ENCODE data around the gene RALGAPA1.
"Not testable (repeated sequence)": the region's sequence is repeated elsewhere in the genome, so short reads cannot be mapped to it uniquely, and the experiment has no call there.

The RALGAPA1 gene

GRCh38 chr14:35821564-35822411 lies 12.7 kb upstream of the RALGAPA1 start:
- no peak for DNase-seq (ENCODE audit: low read depth in 2 of 2)

GRCh38 chr14:35819591-35820540 lies 10.8 kb upstream of the RALGAPA1 start:
- no peak for DNase-seq (ENCODE audit: low read depth in 2 of 2)

- no peak for DNase-seq (ENCODE audit: low read depth in 2 of 2)
These were observed 9.4 kb upstream of the RALGAPA1 start for GRCh38 chr14:35818346-35819115.

DNA sequence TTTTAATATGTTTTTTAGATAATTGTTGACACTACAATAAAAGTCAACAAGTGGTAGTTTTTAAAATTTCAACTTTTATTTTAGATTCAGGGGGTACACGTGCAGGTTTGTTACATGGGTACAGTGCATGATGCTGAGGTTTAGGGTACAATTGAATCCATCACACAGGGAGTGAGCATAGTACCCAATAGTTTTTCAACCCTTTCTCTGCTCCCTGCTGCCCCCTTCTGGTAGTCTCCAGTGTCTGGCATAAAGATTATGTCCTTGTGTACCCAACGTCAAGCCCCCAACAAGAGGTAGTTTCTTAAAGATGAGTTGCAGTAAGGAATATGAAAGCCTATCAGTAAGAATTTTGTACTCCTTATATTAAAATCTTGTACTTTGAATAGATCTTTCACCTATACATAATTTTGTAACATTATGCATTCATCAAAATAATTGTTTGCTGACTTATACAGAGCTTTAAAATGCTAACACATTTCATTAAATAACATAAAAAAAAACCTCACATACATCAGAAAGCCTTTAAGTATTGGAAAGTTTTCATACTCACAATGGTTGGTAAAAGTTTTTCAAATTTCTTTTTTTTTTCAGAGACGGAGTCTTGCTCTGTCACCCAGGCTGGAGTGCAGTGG lies 5.4 kb upstream of the RALGAPA1 start:
- peak; percentile 74 to 87 for DNase-seq (ENCODE audit: low read depth in 2 of 2)

- no peak for DNase-seq (ENCODE audit: low read depth in 2 of 2)
These were observed 1.9 kb upstream of the RALGAPA1 start for GRCh38 chr14:35810963-35811362.

DNA sequence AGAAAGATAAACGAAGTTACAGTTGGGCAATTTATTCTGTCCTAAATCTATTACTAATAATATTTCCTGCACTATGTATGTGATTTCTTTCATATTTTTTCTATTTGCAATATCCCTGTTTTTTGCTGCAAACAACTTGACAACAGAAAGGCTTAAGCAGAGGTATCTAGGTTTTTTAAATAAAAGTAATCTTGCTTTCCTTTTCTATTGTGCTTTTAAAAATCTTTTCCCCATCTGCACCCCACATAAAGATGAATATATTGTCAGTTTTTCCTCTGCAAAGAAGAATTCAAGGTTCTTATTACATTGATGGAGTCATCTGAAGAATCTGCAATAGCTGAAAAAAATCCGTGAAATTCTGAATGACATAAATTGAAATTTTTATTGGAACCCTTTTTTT lies 502 bp upstream of the RALGAPA1 start:
- DNase-seq (ENCODE audit: low read depth in 2 of 2): no peak

GRCh38 chr14:35808076-35808637 lies 938 bp downstream of the RALGAPA1 start:
- no peak for DNase-seq (ENCODE audit: low read depth in 2 of 2)

DNA sequence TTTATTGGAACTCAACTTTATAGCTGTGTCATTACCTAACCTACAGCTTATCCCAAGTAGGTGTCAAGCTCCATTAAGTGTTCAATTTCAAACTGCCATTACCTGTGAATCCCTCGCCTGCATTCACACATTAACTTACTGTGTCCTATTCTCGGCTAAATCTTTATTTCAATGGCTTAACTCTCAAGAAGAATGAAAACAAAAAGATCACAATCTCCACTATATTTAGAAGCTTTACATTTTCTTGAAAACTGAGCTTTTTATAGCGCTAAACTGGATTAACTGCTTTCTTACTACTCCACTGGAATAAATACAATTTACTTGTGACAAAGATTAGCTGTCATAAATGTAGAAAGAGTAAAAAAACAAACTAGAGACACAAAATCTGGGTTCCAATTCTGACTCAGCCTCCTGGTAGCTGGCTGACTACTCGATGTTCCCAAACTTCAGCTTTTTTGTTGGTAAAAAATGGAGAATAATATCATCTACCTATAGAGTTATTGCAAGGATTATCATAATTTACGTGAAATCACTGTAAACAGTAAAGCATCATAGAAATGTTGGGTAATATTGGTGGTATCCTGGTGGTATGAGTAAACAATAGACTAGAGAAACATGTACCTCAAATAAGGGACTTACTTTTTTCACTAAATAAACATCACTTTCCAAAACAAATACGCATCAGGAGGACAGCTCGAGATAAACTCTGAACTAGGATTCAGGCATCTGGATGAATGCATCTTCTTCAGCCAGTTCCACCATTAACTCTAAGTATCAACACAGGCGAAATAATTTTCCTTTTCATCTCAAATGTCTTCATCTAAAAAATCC lies 1.7 kb downstream of the RALGAPA1 start:
- no peak for DNase-seq (ENCODE audit: low read depth in 2 of 2)

DNA sequence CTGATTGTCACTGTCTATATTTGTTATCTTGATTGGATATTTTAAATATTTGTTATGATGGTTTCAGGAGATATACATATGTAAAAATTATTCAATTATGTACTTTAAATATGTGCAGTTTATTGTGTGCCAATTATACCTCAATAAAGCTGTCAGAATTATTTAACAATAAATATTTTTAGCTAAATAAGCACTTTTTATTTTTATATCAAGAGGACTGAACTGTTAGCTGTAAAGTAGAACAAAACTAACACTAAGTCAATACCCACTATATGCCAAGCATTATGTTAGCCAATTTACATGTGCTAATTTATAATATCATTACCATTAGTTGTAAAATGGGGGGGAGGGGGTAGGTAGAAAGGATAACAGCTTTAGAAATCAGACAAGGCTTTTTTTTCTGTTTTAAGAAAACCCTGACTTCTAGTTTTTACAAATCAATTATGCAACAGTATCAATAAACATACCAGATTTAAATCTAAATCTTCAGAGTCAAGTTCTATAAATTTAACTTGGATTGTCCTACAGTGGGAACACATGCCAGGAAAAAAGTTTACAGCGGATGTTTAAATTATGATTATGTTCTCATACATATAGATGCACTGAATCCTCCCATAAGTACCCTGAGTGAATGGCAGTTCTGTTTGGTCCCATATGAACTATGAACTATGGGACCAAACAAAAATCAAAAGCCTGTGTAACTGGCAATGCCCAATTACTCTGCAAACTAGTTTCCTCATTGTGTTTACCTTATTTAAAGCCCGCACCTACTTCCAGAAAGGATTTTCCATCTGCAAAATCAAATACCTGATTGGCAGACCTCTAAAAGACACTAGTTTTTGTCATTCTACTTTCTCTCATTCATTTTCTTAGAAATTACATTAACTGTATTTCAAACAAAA lies 2.8 kb downstream of the RALGAPA1 start:
- no peak for DNase-seq (ENCODE audit: low read depth in 2 of 2)

DNA sequence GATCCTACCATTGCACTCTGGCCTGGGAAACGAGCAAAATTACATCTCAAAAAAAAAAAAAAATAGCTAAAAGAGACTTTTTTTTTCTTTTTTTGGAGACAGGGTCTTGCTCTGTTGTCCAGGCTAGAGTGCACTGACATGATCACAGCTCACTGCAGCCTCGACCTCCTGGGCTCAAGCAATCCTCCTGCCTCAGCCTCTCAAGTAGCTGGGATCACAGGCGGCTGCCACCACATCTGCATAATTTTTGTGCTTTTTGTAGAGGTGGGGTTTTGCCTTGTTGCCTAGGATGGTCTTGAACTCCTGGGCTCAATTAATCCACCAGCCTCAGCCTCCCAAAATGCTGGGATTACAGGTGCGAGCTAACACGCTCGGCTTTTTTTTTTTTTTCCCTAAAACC lies 11.3 kb downstream of the RALGAPA1 start:
- DNase-seq (ENCODE audit: low read depth in 2 of 2): no peak

- DNase-seq (ENCODE audit: low read depth in 2 of 2): no peak
These were observed 19.4 kb downstream of the RALGAPA1 start for GRCh38 chr14:35789651-35790050.

- no peak for DNase-seq (ENCODE audit: low read depth in 2 of 2)
These were observed 22.2 kb downstream of the RALGAPA1 start for GRCh38 chr14:35786856-35787255.

DNA sequence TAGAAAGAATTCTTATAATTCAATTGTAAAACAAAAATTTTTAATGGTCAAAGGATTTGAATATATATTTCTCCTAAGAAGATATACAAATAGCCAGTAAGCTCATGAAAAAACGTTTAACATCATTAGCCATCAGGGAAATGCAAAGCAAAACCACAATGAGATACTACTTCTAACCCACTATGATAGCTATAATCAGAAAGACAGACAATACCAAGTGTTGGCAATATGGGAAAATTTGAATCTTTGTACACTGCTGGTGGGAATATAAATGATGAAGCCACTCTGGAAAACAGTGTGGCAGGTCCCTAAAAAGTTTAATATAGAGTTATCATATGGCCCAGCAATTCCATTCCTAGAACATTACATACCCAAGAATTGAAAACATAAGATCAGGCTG lies 25.4 kb downstream of the RALGAPA1 start:
- no peak for DNase-seq (ENCODE audit: low read depth in 2 of 2)

DNA sequence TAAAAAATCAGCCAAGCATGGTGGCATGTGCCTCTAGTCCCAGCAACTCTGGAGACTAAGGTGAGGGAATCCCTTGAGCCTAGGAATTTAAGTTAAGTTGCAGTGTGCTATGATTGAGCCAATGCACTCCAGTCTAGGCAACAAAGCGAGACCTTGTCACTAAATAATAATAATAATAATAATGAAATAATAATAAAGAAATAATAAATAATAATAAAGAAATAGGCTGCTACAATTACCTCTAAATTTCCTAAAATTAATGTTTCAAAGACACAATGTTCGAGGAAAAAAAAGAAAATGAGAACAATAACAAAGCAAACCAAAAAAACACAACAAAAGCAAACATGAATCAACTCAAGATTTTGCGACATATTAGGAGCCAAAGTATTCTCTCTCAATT lies 29.7 kb downstream of the RALGAPA1 start:
- DNase-seq (ENCODE audit: low read depth in 2 of 2): no peak

DNA sequence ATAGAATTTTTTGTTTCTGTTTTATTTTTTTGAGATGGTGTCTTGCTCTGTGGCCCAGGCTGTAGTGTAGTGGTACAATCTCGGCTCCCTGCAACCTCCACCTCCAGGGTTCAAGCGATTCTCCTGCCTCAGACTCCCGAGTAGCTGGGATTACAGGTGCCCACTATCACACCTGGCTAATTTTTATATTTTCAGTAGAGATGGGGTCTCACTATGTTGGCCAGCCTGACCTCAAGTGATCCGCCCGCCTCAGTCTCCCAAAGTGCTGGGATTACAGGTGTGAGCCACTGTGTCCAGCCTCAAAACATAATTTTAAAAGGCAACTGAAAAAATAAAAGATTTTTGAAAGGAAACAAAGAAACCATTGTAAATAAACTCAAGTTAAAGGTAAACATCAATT lies 31.5 kb downstream of the RALGAPA1 start:
- DNase-seq (ENCODE audit: low read depth in 2 of 2): not testable (repeated sequence)

DNA sequence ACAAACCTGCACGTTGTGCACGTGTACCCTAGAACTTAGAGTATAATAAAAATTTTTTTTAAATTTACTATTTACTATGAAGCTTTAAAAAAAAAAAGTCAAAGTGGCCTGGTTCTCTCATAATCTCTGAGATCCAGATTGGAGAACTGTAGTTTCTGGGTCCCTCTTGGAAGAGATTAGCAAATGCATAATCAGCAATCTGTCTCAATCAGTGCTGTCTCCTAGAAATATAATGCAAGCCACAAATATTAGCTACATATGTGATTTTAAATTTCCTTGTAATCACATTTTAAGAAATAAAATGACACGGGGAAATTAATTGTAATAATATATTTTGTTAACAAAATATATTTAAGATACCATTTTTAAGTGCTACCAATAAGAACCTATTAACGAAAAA lies 32.3 kb downstream of the RALGAPA1 start:
- no peak for DNase-seq (ENCODE audit: low read depth in 2 of 2)

- DNase-seq (ENCODE audit: low read depth in 2 of 2): not testable (repeated sequence)
These were observed 33.0 kb downstream of the RALGAPA1 start for GRCh38 chr14:35776085-35776484.

DNA sequence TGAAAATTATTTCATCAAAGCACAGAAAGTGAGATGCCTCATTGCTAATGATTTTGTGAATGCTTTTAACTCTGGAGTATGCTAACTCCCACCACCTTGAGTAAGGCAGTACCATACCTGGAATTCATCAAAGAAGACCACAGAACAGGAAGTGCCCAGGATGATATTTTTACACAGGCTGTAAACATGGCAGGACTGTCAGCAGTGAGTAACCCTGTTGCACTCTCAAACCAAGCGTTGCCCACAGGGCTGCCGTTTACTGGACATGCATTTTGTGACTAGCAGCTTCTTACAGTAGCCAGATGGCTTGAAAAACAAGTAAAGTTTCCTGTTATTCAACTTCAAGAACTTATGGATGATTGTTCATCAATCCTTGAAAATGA lies 42.4 kb downstream of the RALGAPA1 start:
- DNase-seq (ENCODE audit: low read depth in 2 of 2): no peak

DNA sequence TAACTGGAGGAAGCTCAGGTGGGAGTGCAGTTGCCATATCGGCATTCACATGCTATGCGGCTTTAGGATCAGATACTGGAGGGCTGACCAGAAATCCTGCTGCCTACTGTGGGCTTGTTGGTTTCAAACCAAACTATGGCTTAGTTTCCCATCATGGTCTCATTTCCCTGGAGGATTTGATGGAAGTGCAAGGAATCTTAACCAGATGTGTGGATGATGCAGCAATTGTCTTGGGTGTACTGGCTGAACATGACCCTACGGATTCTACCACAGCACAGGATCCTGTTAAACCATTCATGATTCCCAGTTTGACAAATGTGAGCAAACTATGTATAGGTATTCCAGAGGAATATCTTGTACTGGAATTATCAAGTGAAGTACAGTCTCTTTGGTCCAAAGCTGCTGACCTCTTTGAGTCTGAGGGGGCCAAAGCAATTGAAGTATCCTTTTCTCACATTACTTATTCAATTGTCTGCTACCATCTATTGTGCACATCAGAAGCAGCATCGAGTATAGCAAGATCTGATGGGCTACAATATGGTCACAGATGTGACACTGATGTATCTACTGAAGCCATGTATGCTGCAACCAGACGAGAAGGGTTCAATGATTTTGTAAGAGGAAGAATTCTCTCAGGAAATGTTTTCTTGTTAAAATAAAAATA lies 42.9 kb downstream of the RALGAPA1 start:
- no peak for DNase-seq (ENCODE audit: low read depth in 2 of 2)

Measured in stimulated activated CD4-positive, alpha-beta T cell treated with anti-CD3 and anti-CD28 coated beads, Interleukin-4, amount 100 ng/mL, for 48 hours (primary cell).